Measurements from ENCODE around the gene CNTN5.

The CNTN5 gene

DNA sequence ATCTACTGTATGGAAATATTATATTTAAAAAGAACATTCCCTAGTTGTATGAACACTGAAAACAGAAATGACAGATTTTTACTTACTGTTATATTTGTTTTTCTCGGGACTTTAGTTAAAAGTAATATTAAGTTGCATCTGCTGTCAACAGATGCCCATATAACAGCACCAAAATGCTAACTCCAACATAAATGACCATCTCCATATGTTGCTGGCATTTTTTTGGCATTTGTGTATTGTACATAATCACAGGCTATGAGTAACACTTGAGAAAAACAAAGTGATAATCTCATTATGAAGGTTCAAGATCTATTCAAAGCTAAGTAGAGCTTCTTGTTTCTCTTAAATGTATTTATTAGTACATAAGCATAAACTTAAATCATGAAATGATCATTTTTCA is 172.0 kb downstream of the CNTN5 start:
- Histone ChIP-seq H3K4me3 (no peak overlapping the region), H3K27ac (no peak overlapping the region), H3K27me3 (no peaks in the 10 kb centered on the region), H3K9me3 (no peaks in the 10 kb centered on the region), H3K4me1 (no peaks in the 10 kb centered on the region), H3K36me3 (no peaks in the 10 kb centered on the region)
- DNase-seq, result no peak
- intact Hi-C loops (cut with DNase I; ENCODE audit: low total_unique reads), result no loop called here
- TF ChIP-seq, protein P1, sequence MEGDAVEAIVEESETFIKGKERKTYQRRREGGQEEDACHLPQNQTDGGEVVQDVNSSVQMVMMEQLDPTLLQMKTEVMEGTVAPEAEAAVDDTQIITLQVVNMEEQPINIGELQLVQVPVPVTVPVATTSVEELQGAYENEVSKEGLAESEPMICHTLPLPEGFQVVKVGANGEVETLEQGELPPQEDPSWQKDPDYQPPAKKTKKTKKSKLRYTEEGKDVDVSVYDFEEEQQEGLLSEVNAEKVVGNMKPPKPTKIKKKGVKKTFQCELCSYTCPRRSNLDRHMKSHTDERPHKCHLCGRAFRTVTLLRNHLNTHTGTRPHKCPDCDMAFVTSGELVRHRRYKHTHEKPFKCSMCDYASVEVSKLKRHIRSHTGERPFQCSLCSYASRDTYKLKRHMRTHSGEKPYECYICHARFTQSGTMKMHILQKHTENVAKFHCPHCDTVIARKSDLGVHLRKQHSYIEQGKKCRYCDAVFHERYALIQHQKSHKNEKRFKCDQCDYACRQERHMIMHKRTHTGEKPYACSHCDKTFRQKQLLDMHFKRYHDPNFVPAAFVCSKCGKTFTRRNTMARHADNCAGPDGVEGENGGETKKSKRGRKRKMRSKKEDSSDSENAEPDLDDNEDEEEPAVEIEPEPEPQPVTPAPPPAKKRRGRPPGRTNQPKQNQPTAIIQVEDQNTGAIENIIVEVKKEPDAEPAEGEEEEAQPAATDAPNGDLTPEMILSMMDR (IDR thresholded peaks at IDR 0.05), result no peak

DNA sequence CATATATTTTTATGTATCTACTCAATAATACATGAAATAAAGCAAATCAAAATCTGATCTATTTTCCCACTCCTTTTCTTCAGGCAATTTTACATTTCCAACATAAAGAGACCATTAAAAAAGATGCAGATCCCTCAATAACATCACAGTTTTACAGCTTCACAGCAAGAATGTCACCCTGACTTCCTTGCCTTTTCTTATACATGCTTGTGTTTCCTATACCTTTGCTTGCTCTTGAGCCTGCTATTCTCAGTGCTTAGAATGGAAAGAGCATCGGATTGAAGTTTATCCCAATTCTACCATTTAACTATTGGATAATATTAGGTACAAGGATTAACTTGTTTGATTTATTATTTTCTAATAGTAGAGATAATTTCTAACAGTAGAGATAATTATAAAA is 176.7 kb downstream of the CNTN5 start:
- Histone ChIP-seq H3K9me3 (no peaks in the 10 kb centered on the region), H3K4me1 (no peaks in the 10 kb centered on the region), H3K27ac (no peak overlapping the region), H3K27me3 (no peaks in the 10 kb centered on the region), H3K36me3 (no peaks in the 10 kb centered on the region), H3K4me3 (no peak overlapping the region)
- DNase-seq, result no peak
- intact Hi-C loops (cut with DNase I; ENCODE audit: low total_unique reads), result no loop called here
- TF ChIP-seq, protein P1 (IDR thresholded peaks at IDR 0.05), result no peak

DNA sequence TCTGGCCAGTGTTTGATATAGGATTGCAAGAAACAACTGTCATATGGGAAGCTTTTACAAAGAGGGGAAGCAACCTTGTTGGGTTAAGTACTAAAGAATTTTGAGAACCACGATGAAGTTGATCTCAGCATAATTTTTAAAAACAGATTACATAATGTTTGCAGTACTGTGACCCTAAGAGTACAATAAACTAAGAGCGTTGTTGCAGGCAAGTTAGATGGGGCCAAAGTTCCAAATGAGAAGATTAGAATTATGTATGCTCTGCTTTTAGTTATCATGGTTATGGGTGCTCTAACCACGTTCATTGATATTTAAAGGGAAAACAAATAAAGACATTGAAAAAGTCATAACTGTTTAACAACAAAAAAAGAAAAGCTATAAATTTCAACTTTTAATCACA is 177.5 kb downstream of the CNTN5 start:
- DNase-seq, result no peak
- H3K27ac ChIP-seq, result no peak overlapping the region
- no peaks in the 10 kb centered on the region for H3K27me3 ChIP-seq
- H3K9me3 ChIP-seq, result no peaks in the 10 kb centered on the region
- H3K36me3 ChIP-seq, result no peaks in the 10 kb centered on the region
- intact Hi-C loops (cut with DNase I; ENCODE audit: low total_unique reads), result no loop called here
- no peak overlapping the region for H3K4me3 ChIP-seq
- H3K4me1 ChIP-seq, result no peaks in the 10 kb centered on the region
- TF ChIP-seq, protein P1 (IDR thresholded peaks at IDR 0.05), result no peak

DNA sequence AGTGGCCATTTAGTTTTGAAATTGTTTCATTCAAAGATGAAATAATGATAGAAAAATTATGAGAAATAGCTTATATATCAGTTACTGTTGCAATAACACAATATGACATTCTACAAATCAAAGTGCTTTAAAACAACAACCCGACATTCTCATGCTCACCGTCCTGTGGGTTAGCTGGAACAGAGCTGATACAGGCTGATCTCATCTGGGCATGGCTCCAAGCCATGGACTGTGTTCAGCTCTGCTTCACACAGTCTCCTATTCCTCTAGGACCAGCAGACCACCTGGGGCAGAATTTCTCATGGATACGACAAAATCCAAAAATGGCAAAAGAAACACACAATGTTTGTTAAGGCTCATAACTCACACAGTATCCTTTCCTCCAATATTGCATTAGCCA is 178.6 kb downstream of the CNTN5 start:
- no peak for DNase-seq
- TF ChIP-seq, protein P1 (IDR thresholded peaks at IDR 0.05), result no peak
- intact Hi-C loops (cut with DNase I; ENCODE audit: low total_unique reads), result no loop called here
- Histone ChIP-seq H3K4me3 (no peak overlapping the region), H3K9me3 (no peaks in the 10 kb centered on the region), H3K4me1 (no peaks in the 10 kb centered on the region), H3K27me3 (no peaks in the 10 kb centered on the region), H3K27ac (no peak overlapping the region), H3K36me3 (no peaks in the 10 kb centered on the region)

DNA sequence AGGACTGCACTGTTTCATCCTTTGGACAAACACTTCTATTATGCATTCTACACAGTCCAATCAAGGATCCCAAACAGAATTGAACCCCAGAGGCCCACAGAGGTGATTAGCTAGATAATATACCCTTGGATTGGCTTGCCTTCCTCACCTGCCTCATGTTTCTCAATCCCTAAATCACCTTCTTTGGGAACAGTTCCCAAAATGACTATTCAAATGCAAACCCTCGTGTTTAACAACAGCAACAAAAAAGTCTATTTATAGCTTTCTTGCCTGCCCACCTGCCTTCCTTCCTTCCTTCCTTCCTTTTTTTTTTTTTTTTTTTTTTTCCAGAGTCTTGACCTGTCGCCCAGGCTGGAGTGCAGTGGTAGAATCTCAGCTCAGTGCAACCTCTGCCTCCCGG is 180.0 kb downstream of the CNTN5 start:
- DNase-seq, result no peak
- Histone ChIP-seq H3K4me1 (no peaks in the 10 kb centered on the region), H3K4me3 (no peak overlapping the region), H3K27me3 (no peaks in the 10 kb centered on the region), H3K9me3 (no peaks in the 10 kb centered on the region), H3K36me3 (no peaks in the 10 kb centered on the region), H3K27ac (no peak overlapping the region)
- intact Hi-C loops (cut with DNase I; ENCODE audit: low total_unique reads), result no loop called here
- TF ChIP-seq, protein P1 (IDR thresholded peaks at IDR 0.05), result no peak

DNA sequence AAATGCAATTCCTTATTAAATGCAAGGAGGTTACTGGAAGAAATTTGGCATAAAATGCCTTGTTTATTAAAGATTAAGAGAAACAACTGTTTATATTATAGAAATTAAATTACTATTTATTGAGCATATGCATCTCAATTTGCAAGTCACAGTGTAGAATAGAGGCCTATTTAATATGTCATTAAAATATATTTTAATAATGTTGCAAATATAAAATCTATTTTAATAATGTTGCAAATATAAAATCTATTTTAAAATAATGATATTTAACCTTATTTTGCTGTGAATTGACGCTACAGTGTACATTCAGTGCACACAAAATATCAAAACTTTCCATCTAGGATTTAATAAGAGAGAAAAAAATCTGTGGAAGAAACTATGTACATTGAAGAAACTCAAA is 188.1 kb downstream of the CNTN5 start:
- H3K4me1 ChIP-seq, result no peaks in the 10 kb centered on the region
- H3K4me3 ChIP-seq, result no peak overlapping the region
- H3K27me3 ChIP-seq, result no peaks in the 10 kb centered on the region
- H3K27ac ChIP-seq, result no peak overlapping the region
- TF ChIP-seq, protein P1 (IDR thresholded peaks at IDR 0.05), result no peak
- H3K36me3 ChIP-seq, result no peaks in the 10 kb centered on the region
- no peaks in the 10 kb centered on the region for H3K9me3 ChIP-seq
- DNase-seq, result no peak
- intact Hi-C loops (cut with DNase I; ENCODE audit: low total_unique reads), result no loop called here
